Hypothalamus (tissue), 51 donors: ENCODE results near the gene ARID3A.
A peak's percentile ranks its signal among the peaks of the same experiment; 100 is the strongest.
"Not testable (repeated sequence)": the region's sequence is repeated elsewhere in the genome, so short reads cannot be mapped to it uniquely, and the experiment has no call there.

ENCODE experiments used
- DNase-seq, 51 donors: peaks; one replicate each; lab custom pipeline; 2025; lab: John Stamatoyannopoulos, UW

The ARID3A gene

DNA sequence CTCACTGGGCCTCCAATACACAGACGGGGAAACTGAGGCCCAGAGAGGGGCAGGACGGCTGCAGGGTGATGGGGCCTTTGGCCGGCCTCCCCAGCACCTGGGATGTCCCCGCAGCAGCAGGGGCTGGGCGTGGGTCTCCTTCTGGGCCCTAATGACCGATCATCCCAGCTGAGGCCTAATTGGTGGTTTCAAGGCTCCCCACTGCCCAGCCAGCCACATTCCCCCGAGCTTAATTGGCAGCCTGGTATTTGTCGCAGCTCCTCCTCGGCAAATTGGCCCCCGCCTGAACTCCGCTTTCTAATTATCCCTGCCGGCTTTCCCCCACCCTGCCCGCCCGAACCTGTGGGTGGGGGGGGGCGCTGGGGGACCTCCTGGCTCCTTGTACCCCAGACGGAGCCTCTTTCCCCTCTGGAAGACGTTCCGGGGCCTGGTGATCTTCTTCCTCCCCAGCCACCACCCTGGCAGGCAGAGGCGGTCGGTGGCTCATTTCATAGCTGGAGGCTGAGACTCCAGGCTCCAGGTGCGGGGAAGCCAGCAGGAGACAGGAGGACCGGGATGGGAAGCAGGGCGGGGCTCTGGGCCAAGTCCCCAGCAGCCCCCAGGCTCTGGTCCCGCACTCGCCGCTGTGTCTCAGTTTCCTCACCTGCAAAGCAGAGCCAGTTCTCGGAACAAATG, 31.1 kb downstream of the ARID3A start:
- DNase-seq, result no peak

DNA sequence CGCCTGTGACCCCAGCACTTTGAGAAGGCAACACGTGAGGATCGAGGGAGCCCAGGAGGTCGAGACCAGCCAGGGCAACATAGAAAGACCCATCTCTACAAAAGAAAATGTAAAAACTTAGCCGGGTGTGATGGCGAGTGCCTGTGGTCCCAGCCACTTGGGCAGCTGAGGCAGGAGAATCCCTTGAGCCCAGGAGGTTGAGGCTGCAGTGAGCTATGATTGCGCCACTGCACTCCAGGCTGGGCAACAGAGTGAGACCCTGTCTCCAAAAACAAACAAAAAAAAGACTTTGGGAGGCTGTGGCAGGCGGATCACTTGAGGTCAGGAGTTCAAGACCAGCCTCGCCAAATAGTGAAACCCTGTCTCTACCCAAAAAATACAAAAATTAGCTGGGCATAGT, 31.7 kb downstream of the ARID3A start:
- DNase-seq, result not testable (repeated sequence)

DNA sequence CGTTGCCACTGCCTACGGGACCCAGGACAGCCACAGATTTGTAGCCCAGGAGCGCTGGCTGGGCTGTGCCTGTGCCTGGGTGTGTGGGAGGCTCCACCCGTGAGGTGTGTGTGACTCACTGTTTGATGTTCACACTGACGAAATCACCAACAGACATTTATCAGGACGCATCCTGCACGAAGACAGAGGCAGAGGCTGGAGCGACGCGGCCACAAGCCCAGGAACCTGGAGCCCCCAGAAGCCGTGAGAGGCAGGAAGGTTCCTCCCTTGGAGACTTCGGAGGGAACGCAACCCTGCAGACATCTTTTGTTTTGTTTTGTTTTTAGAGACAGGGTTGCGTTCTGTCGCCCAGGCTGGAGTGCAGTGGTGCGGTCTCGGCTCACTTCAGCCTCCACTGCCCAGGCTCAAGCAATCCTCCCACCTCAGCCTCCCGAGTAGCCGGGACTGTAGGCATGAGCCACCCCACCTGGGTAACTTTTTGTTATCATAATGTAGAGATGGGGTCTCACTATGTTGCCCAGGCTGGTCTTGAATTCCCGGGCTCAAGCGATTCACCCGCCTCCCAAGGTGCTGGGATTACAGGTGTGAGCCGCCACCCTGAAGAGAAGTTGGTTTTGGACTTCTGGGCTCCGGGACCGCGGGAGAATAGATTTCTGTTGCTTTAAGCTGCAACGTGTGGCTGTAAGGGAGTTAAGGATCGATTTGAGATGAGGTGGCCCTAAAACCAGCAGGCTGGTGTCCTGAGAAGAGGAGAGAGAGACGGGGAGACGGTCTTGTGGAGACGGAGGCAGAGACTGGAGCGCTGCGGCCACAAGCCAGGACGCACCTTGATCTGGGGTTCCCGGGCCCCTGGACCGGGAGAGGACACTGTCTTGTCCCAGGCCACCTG, 33.4 kb downstream of the ARID3A start:
- DNase-seq, result peak in 2 of 51 donors; percentile 16 to 47

DNA sequence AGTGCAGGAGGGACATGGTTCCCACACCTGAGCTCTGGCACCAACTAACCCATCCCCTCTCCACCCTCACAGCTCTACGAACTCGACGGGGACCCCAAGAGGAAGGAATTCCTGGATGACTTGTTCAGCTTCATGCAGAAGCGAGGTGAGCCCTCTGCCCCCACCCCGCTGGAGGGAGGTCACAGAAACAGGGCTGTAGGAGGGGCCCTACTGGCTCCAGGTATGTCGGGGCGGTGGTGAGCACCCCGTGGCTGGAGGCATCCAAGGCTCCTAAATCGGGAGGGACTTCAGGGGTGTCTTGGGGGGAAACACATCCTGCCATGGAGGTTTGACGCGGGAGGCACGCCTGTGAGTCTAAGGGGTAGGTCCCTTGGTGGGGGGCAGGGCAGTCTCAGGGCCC, 34.2 kb downstream of the ARID3A start:
- DNase-seq, result no peak

DNA sequence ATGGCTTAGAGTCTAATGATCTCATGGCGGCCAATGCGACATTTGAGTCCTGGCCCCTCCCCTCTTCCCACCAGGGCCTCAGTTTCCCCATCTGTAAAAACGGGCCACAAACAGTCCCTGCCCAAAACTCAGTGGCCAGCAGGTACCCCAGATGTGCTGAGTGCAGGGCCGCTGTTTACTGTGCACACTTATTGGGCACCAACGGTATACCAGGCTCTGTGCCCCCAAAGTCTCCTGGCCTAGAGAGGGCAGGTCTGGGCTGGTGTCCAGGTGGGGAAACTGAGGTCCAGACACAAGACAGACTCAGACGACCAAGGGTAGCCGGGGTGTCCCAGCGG, 34.7 kb downstream of the ARID3A start:
- DNase-seq, result no peak

DNA sequence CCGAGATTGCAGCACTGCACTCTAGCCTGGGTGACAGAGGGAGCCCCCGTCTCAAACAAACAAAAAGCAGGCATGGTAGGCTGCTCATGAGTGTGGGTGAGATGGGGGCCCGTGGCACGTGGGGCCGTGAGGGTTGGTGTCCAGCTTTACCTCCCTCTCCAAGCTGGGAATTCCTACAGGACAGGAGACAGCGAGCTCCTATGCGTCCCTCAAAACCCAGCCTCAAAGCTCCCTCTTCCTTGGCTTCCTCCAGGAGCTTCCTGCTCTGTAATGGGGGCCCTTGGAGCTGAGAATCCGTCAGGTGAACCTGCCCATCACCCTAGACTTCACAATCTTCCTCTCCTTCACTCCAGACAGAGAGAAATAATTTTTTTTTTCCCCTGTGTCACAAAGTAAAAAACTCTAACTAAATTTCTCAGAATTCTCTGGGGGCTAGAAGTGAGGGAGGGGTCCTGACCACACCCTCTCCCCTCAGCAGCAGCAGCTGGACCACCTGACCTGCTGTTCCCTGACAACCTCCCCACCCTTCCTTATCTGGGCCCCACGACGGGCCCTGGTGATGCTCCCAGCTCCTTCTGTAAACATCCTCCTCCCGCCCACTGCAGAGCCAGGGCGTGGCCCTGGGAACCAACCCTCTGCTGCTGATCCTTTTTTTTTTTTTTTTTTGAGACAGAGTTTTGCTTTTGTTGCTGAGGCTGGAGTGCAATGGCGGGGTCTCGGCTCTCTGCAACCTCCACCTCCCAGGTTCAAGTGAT, 36.2 kb downstream of the ARID3A start:
- DNase-seq, result no peak

DNA sequence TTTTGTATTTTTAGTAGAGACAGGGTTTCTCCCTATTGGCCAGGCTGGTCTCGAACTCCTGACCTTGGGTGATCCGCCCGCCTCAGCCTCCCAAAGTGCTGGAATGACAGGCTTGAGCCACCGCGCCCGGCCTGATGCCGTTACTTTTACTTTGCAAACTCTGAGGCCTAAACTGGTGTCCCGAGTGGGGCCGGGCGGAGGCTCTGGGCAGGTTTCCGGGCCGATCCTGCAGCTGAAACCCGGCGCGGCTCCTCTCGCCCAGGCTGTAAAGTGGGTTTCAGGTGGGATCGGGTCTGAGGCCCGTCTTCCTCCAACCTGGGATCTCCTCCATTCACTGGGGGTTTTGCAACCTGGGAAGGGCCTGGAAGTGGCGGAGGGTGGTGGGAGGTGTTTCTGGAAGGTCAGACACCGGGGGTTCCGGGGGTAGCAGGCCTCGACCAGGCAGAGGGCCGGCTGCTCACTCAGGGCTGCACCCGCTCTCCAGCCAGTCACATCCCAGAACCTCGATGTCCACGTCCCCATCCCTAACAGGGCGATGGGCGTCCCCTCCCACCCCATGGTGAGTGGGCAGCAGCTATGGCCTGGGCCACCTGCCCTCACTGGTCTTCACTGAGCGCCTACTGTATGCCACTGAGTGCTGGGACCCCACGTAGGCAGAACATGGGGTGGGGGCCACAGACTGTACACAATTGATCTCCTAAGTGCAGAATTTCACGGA, 37.0 kb downstream of the ARID3A start:
- DNase-seq, result no peak

DNA sequence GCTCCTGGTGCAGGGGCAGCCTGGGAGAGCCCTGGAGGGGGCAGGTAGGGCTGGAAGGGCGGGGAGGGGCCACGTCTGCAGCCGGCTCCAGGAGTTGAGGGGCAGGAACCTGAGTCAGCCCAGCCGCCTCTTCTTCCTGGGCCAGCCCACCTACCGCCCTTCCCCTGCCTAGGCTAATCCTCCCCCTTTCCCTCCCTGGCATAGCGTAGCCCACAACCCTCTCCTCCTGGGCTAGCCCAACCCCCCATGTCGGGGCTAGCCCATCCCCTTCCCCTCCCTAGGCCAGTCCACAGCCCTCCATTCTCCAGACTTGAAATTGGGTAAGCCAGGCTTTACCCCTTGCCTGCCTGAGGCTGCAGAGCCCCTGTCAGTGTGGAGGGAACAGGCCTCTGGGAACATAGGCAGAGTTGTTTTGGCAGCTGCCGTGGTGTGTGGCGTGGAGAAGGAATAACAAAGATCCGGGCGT, 37.7 kb downstream of the ARID3A start:
- no peak for DNase-seq

DNA sequence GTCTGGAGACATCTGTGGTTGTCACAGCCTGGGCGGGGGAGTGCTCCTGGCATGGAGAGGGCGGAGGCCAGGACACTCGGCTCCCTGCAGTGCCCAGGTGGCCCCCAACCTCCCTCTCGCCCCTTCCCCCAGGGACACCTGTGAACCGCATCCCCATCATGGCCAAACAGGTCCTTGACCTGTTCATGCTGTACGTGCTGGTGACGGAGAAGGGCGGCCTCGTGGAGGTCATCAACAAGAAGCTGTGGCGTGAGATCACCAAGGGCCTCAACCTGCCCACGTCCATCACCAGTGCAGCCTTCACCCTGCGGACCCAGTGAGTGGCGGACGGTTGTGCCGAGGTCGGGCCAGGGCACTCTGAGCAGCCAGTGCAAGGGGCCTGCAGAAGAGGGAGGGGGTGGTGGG, 38.3 kb downstream of the ARID3A start:
- no peak for DNase-seq

DNA sequence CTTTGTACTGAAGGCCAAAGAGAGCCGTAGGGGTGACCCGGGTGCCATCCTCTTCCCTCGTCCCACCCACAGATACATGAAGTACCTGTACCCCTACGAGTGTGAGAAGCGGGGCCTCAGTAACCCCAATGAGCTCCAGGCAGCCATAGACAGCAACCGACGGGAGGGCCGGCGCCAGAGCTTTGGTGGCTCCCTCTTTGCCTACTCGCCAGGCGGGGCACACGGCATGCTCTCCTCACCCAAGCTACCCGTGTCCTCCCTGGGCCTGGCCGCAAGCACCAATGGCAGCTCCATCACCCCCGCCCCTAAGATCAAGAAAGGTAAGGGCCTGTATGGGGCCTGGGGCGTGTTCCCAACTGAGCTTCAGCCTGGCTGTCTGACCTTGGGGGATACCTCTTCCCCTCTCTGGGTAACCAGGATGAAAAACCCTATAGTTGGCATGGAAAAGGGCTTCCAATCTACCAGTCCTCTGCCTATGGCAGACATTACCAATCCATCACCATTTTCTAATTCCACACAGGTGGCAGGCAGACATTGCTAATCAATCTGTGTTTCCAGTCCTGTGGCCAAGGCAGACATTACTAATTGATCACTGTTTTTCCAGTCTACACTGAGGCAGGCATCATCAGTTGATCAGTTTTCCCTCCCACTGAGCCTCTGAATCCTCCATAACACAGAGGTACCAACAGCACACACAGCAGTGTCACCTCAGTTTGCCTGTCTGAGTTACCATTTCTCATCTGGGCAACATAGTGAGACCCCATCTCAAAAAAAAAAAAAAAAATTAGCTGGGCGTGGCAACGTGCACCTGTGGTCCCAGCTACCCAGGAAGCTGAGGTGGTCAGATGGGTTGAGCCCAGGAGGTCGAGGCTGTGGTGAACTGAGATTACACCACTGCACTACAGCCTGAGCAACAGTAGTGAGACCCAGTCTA, 39.2 kb downstream of the ARID3A start:
- DNase-seq, result no peak

DNA sequence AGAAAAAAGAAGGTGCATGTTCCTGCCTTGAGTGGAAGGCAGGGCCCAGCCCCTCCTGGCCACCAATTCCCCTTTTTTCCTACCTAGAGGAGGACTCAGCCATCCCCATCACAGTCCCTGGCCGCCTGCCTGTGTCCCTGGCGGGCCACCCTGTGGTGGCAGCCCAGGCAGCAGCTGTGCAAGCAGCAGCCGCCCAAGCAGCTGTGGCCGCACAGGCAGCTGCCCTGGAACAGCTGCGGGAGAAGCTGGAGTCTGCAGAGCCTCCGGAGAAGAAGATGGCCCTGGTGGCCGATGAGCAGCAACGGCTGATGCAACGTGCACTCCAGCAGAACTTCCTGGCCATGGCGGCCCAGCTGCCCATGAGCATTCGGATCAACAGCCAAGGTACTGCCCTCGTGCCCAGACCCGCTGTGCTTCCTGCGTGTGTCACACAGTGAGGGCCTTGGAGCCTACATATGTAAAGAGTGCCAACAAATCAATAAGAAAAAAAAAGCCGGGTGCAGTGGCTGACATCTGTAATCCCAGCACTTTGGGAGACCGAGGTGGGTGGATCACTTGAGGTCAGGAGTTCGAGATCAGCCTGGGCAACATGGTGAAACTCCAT, 40.8 kb downstream of the ARID3A start:
- no peak for DNase-seq

DNA sequence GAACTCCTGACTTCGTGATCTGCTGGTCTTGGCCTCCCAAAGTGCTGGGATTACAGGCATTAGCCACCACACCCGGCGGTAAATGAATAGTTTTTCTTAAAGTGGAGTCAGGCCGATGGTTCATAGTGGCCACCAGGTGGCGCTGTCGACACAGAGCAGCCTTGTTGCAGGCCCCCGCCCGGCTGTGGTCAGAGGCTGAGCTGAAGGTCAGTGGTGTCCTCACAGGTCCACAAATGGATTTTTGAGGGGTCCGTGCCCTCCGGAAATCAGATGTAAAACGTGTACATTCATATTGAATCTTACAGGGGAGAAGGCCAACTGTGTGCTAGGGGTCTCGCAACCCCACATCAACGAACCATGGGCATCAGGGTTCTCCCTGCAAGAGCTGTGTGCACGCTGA, 44.9 kb downstream of the ARID3A start:
- no peak for DNase-seq

DNA sequence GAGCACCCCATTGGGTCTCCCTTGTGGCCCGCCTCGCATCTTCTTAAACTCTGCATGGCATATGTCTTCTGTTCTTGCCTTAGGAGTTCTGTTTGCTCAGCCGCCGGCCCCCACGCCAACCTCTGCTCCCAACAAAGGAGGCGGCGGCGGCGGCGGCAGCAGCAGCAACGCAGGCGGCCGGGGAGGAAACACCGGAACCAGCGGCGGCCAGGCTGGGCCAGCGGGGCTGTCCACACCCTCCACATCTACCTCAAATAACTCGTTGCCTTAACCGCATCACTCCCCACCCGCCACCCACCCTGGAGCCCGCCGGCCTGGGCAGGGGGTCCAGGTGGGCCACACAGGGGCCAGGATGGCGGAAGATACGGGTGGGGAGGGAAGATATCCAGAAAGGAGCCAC, 46.0 kb downstream of the ARID3A start:
- no peak for DNase-seq

DNA sequence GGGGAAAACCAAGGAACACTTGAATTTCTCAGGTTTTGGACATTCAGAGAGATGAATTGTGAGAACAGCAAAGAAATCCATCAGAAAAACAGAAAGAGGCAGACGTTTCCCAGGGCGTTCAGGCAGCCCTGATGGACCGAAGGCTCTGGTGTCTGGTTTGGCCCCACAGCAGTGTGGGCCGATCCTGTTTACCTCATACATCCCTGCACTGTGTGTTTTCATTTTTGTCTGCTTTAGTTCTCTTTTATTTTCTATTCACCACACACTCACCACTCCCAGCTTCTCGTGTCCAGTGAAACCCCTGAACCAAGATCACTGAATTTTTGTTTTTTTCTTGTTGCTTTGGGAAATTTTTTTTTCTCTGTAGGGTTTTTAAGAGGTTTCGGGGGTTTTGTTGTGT, 46.4 kb downstream of the ARID3A start:
- DNase-seq, result no peak

DNA sequence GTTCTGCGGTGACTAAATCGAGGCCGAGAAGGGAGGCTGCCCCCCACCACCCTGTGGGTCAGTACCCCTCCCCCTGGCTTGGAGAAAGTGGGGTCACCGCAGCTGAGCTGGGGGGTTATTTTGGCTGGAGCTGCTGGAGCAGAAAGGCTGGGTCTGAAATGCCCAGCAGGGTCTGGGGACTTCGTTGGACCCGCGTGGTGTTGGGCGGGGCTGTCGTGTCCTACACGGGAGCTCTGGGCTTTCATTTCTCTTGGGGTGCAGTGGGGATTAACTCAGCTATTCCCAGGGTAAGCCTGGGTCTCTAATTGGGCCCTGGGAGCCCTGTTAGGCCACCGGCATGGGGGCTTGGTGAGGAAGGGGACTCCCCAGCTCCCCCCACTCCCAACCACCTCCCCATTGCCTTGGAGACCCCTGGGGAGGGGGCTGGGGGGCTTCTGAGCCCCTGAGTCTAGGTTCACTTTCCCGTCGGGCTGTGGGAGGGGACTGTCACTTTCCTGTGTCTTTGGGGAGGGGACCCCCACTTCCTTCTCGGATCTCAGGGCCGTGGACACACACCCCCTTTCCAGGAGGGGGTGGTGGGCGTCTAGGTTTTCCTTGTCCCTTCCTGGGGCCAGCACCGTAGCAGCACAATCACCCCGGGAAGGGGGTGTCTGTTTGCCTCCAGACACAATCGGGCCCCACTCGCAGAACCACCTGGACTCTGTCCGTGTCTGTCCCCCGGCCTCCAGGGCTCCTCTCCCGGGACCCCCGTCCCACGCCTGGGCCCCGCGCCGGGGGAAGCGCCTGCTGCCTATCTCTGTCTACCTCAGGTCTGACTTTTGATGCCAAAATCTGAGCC, 48.1 kb downstream of the ARID3A start:
- DNase-seq, result no peak

DNA sequence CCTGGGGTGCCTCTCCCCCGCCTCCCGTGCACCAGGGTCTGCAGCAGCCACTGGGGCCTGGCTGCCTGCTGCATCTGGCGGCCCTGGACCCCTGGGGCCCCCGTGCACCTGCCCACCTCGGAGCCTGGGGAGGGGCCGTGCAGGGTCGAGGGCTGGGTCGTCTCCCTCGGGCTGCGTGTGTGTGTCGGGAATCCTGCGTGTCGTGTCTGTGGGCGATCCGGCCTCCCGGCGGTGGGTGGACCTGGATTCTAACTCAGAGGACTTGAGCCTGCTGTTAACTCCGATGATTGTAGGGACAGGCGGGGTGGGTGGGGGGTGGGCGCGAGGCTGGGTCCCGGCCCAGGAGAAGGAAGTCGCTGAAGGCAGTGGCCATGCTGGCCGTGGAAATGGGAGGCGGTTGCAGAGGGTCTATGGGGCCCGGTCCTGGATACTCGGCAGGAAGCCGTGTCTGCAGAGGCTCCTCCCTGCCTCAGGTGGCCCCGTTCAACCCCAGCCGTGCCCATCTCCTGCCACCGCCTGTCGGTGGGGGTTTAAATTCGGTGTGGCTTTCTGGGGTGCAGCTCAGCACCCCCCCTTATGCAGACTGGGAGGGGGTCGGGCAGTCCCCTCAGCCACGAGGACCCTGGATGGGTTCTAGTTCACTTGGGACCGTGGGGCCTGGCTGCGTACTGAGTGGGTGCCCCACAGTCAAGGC, 48.9 kb downstream of the ARID3A start:
- no peak for DNase-seq

DNA sequence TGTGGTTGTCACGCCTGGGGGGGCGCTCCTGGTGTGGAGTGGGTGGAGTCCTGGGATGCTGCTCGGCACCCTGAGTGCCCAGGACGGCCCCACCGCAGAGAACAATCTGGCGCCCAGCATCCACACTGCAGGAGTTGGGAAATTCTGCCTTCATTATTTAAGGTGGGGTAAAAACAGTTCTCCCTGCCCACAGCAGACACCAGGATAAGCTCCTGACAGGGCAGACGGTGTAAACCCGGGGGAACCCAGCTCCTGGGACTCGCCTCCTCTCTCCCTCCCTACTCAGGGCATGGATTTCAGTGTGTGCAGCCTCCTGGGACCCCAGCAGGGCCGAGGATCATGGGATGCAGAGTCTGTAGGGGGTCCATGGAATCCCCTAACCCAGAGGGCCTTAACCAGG, 50.6 kb downstream of the ARID3A start:
- no peak for DNase-seq

DNA sequence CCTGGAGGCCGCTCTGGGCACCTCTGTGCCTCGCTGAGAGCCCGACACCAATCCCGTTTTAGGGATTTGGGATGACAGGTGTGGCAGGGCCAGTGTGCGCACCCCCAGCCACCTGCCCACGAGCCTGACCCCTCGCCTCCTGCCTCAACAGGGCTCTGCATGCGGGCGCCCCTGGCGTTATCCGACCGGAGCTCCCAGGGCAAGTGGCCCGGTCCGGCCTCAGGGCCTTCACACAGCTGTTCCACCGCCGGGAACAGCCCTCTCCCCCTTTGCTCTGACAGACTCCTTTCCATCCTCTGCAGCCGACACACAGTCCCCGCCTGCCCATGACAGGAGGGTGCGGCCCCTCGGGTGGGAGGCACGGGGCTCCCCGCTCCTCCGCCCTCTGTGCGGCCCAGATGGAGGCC, 51.2 kb downstream of the ARID3A start:
- DNase-seq, result no peak
